ENCODE results near the gene NPEPL1. TPM values are rescaled to one million over a fixed set of nuclear protein-coding genes. Genes with fewer than 3 reads are reported as not detected.

The NPEPL1 gene
- total RNA-seq, 1 donor from 2014 or later = 33.6 TPM

GRCh38 chr20:58700121-58700821, 7.7 kb downstream of the NPEPL1 start:
- DNase-seq = peak; percentile 12
- Histone ChIP-seq H3K4me3 (no peak overlapping the region), H3K9me3 (replicated peaks) (no peaks in the 10 kb centered on the region), H3K27me3 (ENCODE audit: low read depth) (no peaks in the 10 kb centered on the region), H3K27ac (replicated peaks) (peak overlapping the region; percentile 52), H3K4me1 (no peaks in the 10 kb centered on the region), H3K36me3 (peaks cover 88% of the 10 kb centered on the region)
- intact Hi-C loops (cut with micrococcal nuclease) = no loop called here
- TF ChIP-seq CTCF (IDR thresholded peaks at IDR 0.05; ENCODE audit: borderline replicate concordance) = no peak

- Histone ChIP-seq H3K4me3 (no peak overlapping the region), H3K36me3 (peaks cover 88% of the 10 kb centered on the region), H3K27me3 (ENCODE audit: low read depth) (no peaks in the 10 kb centered on the region), H3K4me1 (no peaks in the 10 kb centered on the region), H3K9me3 (replicated peaks) (no peaks in the 10 kb centered on the region), H3K27ac (replicated peaks) (no peak overlapping the region)
- intact Hi-C loops (cut with micrococcal nuclease) = no loop called here
- TF ChIP-seq CTCF (IDR thresholded peaks at IDR 0.05; ENCODE audit: borderline replicate concordance) = no peak
- peak; percentile 12 for DNase-seq
Measured at GRCh38 chr20:58700823-58701222, 8.2 kb downstream of the NPEPL1 start.

GRCh38 chr20:58701431-58702160, 9.0 kb downstream of the NPEPL1 start:
- H3K4me3 ChIP-seq = no peak overlapping the region
- no peaks in the 10 kb centered on the region for H3K9me3 ChIP-seq (replicated peaks)
- peak; percentile 12 for DNase-seq
- no peaks in the 10 kb centered on the region for H3K4me1 ChIP-seq
- peaks cover 87% of the 10 kb centered on the region for H3K36me3 ChIP-seq
- intact Hi-C loops (cut with micrococcal nuclease) = no loop called here
- H3K27ac ChIP-seq (replicated peaks) = no peak overlapping the region
- TF ChIP-seq CTCF (IDR thresholded peaks at IDR 0.05; ENCODE audit: borderline replicate concordance) = no peak
- no peaks in the 10 kb centered on the region for H3K27me3 ChIP-seq (ENCODE audit: low read depth)

DNA sequence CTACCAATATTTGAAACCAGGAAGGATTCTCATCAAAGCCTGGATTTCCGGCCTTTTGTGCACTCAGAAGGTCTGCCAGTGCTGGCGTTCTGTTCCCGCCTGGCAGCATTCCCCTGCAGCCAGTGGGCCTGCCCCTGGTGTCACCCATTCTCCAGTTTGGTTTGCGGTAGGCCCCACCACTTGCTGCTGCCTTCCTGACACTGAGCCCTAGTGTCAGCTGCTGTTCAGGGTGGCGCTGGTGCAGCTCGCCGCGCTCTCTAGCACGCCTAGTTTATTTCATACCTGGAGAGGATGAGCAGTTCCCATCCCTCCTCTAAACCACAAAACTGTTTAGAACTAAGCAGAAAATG, 9.5 kb downstream of the NPEPL1 start:
- Histone ChIP-seq H3K27me3 (ENCODE audit: low read depth) (no peaks in the 10 kb centered on the region), H3K27ac (replicated peaks) (no peak overlapping the region), H3K4me3 (no peak overlapping the region), H3K36me3 (peaks cover 84% of the 10 kb centered on the region), H3K9me3 (replicated peaks) (no peaks in the 10 kb centered on the region), H3K4me1 (no peaks in the 10 kb centered on the region)
- DNase-seq = no peak
- intact Hi-C loops (cut with micrococcal nuclease) = no loop called here
- TF ChIP-seq CTCF (IDR thresholded peaks at IDR 0.05; ENCODE audit: borderline replicate concordance) = no peak

DNA sequence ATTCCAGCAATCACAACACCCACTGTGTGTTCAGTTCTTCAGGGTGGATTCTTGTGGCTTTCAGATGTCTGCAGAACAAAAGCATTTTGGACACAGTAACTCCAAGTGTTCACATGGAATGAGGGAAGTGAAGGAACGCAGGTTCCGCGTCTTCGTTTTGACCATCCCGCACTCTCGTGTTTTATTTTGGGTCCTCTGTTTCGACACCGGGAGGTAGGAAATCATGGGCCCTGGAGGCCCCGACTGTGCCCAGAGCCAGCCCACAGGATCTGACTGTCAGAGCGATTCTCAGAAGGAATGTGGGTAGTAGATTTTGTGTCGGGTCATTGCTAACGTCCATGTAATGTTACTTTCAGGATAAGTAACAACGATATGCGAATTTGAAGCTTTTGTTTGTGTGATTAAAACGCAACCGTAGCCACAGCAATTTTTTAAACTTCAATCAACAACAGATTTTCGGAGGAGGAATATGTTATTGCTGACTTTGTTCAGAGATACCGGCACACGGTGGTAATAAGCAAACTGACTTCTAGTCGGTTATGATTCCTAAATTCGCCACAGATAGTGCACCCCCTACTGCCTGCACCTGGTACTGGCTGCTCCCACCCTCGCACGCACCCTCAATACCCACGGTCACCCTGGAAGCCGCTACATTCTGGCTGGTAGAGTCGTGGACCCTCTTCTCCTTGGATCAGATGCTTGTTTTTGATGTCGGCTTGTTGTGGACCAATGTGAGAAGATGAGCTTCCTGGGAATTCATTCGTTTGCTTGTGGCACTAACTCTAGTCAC, 10.5 kb downstream of the NPEPL1 start:
- Histone ChIP-seq H3K4me3 (no peak overlapping the region), H3K9me3 (replicated peaks) (no peaks in the 10 kb centered on the region), H3K27me3 (ENCODE audit: low read depth) (no peaks in the 10 kb centered on the region), H3K27ac (replicated peaks) (no peak overlapping the region), H3K36me3 (peaks cover 84% of the 10 kb centered on the region), H3K4me1 (no peaks in the 10 kb centered on the region)
- TF ChIP-seq CTCF (IDR thresholded peaks at IDR 0.05; ENCODE audit: borderline replicate concordance) = peak; percentile 24
- intact Hi-C loops (cut with micrococcal nuclease) = no loop called here
- DNase-seq = peak; percentile 5
